ENCODE results near the gene TBC1D22A. TPM values are rescaled to one million over a fixed set of nuclear protein-coding genes. Genes with fewer than 3 reads are reported as not detected.
"Not testable (repeated sequence)": the region's sequence is repeated elsewhere in the genome, so short reads cannot be mapped to it uniquely, and the experiment has no call there.

Gene TBC1D22A
- total RNA-seq, 4 donors from 2014 or later = 42.6 to 70.4 (median 55.1) TPM

GRCh38 chr22:47047321-47048122, 285.1 kb downstream of the TBC1D22A start:
- Histone ChIP-seq H3K4me1 (peaks cover 0 to 45% (median 2%) of the 10 kb centered on the region in 4 donors), H3K27me3 (no peaks in the 10 kb centered on the region), H3K9me3 (no peaks in the 10 kb centered on the region), H3K36me3 (no peaks in the 10 kb centered on the region), H3K4me3 (no peak overlapping the region), H3K27ac (peak overlapping the region in 2 of 4 donors; percentile 21 to 55)
- DNase-seq = peak in 1 of 3 donors; percentile 41
- TF ChIP-seq CTCF (IDR thresholded peaks at IDR 0.05) (no peak), POLR2A (IDR thresholded peaks at IDR 0.05) (no peak)

- H3K27me3 ChIP-seq = no peaks in the 10 kb centered on the region
- no peaks in the 10 kb centered on the region for H3K9me3 ChIP-seq
- peaks cover 0 to 37% (median 2%) of the 10 kb centered on the region in 4 donors for H3K4me1 ChIP-seq
- peak in 1 of 3 donors; percentile 52 for DNase-seq
- no peak overlapping the region for H3K4me3 ChIP-seq
- H3K27ac ChIP-seq = peak overlapping the region in 3 of 4 donors; percentile 17 to 55 (median 21)
- no peak for TF ChIP-seq POLR2A (IDR thresholded peaks at IDR 0.05)
- no peak for TF ChIP-seq CTCF (IDR thresholded peaks at IDR 0.05)
- no peaks in the 10 kb centered on the region for H3K36me3 ChIP-seq
Measured at GRCh38 chr22:47048123-47049077, 285.9 kb downstream of the TBC1D22A start.

GRCh38 chr22:47049078-47049624, 286.7 kb downstream of the TBC1D22A start:
- H3K27me3 ChIP-seq = no peaks in the 10 kb centered on the region
- TF ChIP-seq POLR2A (IDR thresholded peaks at IDR 0.05) = no peak
- H3K9me3 ChIP-seq = no peaks in the 10 kb centered on the region
- no peaks in the 10 kb centered on the region for H3K36me3 ChIP-seq
- no peak overlapping the region for H3K4me3 ChIP-seq
- H3K27ac ChIP-seq = no peak overlapping the region
- peak in 1 of 3 donors; percentile 45 for DNase-seq
- peaks cover 0 to 29% (median 2%) of the 10 kb centered on the region in 4 donors for H3K4me1 ChIP-seq

- not testable (repeated sequence) for H3K4me3 ChIP-seq, DNase-seq, H3K9me3 ChIP-seq, H3K27me3 ChIP-seq, H3K36me3 ChIP-seq, H3K27ac ChIP-seq
- H3K4me1 ChIP-seq = peaks cover 0 to 24% (median 2%) of the 10 kb centered on the region in 4 donors
Measured at GRCh38 chr22:47049736-47050400, 287.4 kb downstream of the TBC1D22A start.

- Histone ChIP-seq H3K4me3 (no peak overlapping the region), H3K9me3 (no peaks in the 10 kb centered on the region), H3K27ac (no peak overlapping the region), H3K4me1 (peaks cover 0 to 18% (median 2%) of the 10 kb centered on the region in 4 donors), H3K27me3 (no peaks in the 10 kb centered on the region), H3K36me3 (no peaks in the 10 kb centered on the region)
- TF ChIP-seq CTCF (IDR thresholded peaks at IDR 0.05) (no peak), POLR2A (IDR thresholded peaks at IDR 0.05) (no peak)
- peak in 1 of 3 donors; percentile 37 for DNase-seq
Measured at GRCh38 chr22:47050401-47051051, 288.1 kb downstream of the TBC1D22A start.

Data from Peyer's patch (tissue), 4 donors.